GM19043 (cell line): Measurements from ENCODE around the gene TSHZ2.
"Not testable (repeated sequence)": the region's sequence is repeated elsewhere in the genome, so short reads cannot be mapped to it uniquely, and the experiment has no call there.

Source experiments
- ATAC-seq: cut with Tn5 transposase; IDR thresholded peaks from one replicate; pipeline ENCODE4 v1.9.1; 2021; ENCODE audit warnings: low read depth; ENCODE audit not compliant: unreplicated experiment

The TSHZ2 gene

GRCh38 chr20:53394433-53394832 is 422.3 kb downstream of the TSHZ2 start:
- ATAC-seq: no peak

GRCh38 chr20:53395188-53395923 is 423.2 kb downstream of the TSHZ2 start:
- no peak for ATAC-seq

- ATAC-seq: no peak
Measured at GRCh38 chr20:53399083-53399482, 426.9 kb downstream of the TSHZ2 start.

GRCh38 chr20:53399592-53400335 is 427.6 kb downstream of the TSHZ2 start:
- ATAC-seq: no peak

- no peak for ATAC-seq
Measured at GRCh38 chr20:53402233-53403005, 430.3 kb downstream of the TSHZ2 start.

GRCh38 chr20:53403029-53403428 is 430.9 kb downstream of the TSHZ2 start:
- no peak for ATAC-seq

GRCh38 chr20:53405139-53405538 is 433.0 kb downstream of the TSHZ2 start:
- no peak for ATAC-seq

- no peak for ATAC-seq
Measured at GRCh38 chr20:53406580-53406979, 434.4 kb downstream of the TSHZ2 start.

GRCh38 chr20:53408691-53409446 is 436.7 kb downstream of the TSHZ2 start:
- no peak for ATAC-seq

GRCh38 chr20:53409447-53409717 is 437.2 kb downstream of the TSHZ2 start:
- ATAC-seq: no peak

GRCh38 chr20:53411129-53411528 is 439.0 kb downstream of the TSHZ2 start:
- no peak for ATAC-seq

GRCh38 chr20:53411891-53412290 is 439.7 kb downstream of the TSHZ2 start:
- ATAC-seq: no peak

- no peak for ATAC-seq
Measured at GRCh38 chr20:53412577-53413185, 440.5 kb downstream of the TSHZ2 start.

GRCh38 chr20:53413186-53413631 is 441.1 kb downstream of the TSHZ2 start:
- peak; percentile 96 for ATAC-seq

- not testable (repeated sequence) for ATAC-seq
Measured at GRCh38 chr20:53413845-53414244, 441.7 kb downstream of the TSHZ2 start.

GRCh38 chr20:53419693-53420460 is 447.7 kb downstream of the TSHZ2 start:
- no peak for ATAC-seq

- no peak for ATAC-seq
Measured at GRCh38 chr20:53421343-53421742, 449.2 kb downstream of the TSHZ2 start.

- no peak for ATAC-seq
Measured at GRCh38 chr20:53422039-53422438, 449.9 kb downstream of the TSHZ2 start.

- ATAC-seq: no peak
Measured at GRCh38 chr20:53423587-53424146, 451.5 kb downstream of the TSHZ2 start.
